Ovary (tissue), 9 donors: ENCODE data around the gene DPP9. TPM values are rescaled to one million over a fixed set of nuclear protein-coding genes. Genes with fewer than 3 reads are reported as not detected.
"Not testable (repeated sequence)": the region's sequence is repeated elsewhere in the genome, so short reads cannot be mapped to it uniquely, and the experiment has no call there.

Source experiments
- DNase-seq, 5 donors: peaks; one replicate each; pipeline ENCODE4 v3.0.0-alpha.2; 2019 to 2020
- H3K27ac ChIP-seq, 2 donors: fragments of 200-600 bp; one replicate each; pipeline versions ENCODE4 v1.5.1 to v1.8.0; 2019 to 2022
- H3K27me3 ChIP-seq: fragments of 200-600 bp; one replicate; pipeline ENCODE4 v1.8.0; 2022
- H3K36me3 ChIP-seq: fragments of 200-600 bp; sonication (generic); one replicate; pipeline ENCODE4 v1.5.1; 2019
- H3K4me1 ChIP-seq: one replicate; pipeline ENCODE4 v1.8.1; 2013; ENCODE audit warnings: mild to moderate bottlenecking, moderate library complexity; ENCODE audit not compliant: insufficient read depth
- H3K4me3 ChIP-seq: fragments of 200-600 bp; sonication (generic); one replicate; pipeline ENCODE4 v1.5.1; 2017
- H3K9me3 ChIP-seq, 2 donors: fragments of 200-600 bp in 1 of 2; sonication (generic) in 1 of 2; one replicate each; pipeline versions ENCODE4 v1.5.1 to v1.8.1; 2013 to 2019; ENCODE audit warnings: mild to moderate bottlenecking in 1 of 2, moderate library complexity in 1 of 2
- EP300 ChIP-seq: sonication (generic); formaldehyde crosslinking; IDR thresholded peaks from one replicate; pipeline ENCODE4 v1.6.1; 2017; ENCODE audit warnings: antibody characterized with exemption
- POLR2A ChIP-seq: fragments of 450-650 bp; IDR thresholded peaks from one replicate; pipeline ENCODE4 v1.6.1; 2017; ENCODE audit warnings: antibody characterized with exemption, mild to moderate bottlenecking, moderate library complexity
- WGBS, 3 donors: extraction: QIAGEN DNeasy Blood & Tissue Kit in 1 of 3; methylation state at CpG; one replicate each; pipeline versions ENCODE4 v1.1.5 to v1.1.7; 2013 to 2017; 5-methylcytosine and 5-hydroxymethylcytosine counted together
- intact Hi-C, 4 donors: fragments of 100-400 bp; cut with DNase I; formaldehyde crosslinking; loops; one replicate each; pipeline versions ENCODE4 v1.11.0 to v1.15.1; 2022 to 2023
- polyA plus RNA-seq, 2 donors: library from polyadenylated mRNA; stranded (reverse); fragments of 200-250 nt in 1 of 2; fragments of 350-450 nt in 1 of 2; fragmentation: Illumina TruSeq in 1 of 2; extraction: RNeasy Lipid Tissue Mini Kit (QIAGEN cat#74804) in 1 of 2; gene quantifications; one replicate each; pipeline ENCODE4 v1.2.3, GENCODE V29; 2013 to 2014
- total RNA-seq, 7 donors: library from RNA; depleted of rRNA in 2 of 7; stranded (reverse); fragments of >200 nt in 2 of 7; fragmentation: NEBNext Ultra II Directional in 3 of 7; extraction: Animal tissue kit (Norgen Biotek cat#: 25700) in 3 of 7; gene quantifications; one replicate each; pipeline versions ENCODE4 v1.1.0 to v1.2.4, GENCODE V29; 2016 to 2023
- TF ChIP-seq, protein P1 (sequence below), 3 donors: fragments of 450-650 bp in 2 of 3; fragments of 200-600 bp in 1 of 3; IDR thresholded peaks; one replicate each; pipeline versions ENCODE4 v1.5.1 to v1.8.0; 2016 to 2022; ENCODE audit warnings: antibody characterized with exemption in 3 of 3, mild to moderate bottlenecking in 1 of 3
- donor health status: DM: no; HTN: no; CAD: no; lungs with moderate emphysema.
- donor health status: DM: no; HTN: no; CAD: no.
- donor health status: Bipolar disorder and iron deficiency.
- donor health status: DM: yes; HTN: yes; CAD: no.
- donor health status: DM: no; HTN: no; CAD: no.
- donor health status: DM: yes; HTN: yes; CAD: no.

Gene DPP9
- total and polyA plus RNA-seq, 9 donors = 14.4 to 69.5 (median 40.1) TPM

- 77 to 86% (median 81%) methylated on average over 11 of the region's 11 CpGs for WGBS, 3 donors
- no peak for DNase-seq
- Histone ChIP-seq H3K4me3 (no peak overlapping the region), H3K4me1 (peaks cover 7% of the 10 kb centered on the region), H3K27me3 (no peaks in the 10 kb centered on the region), H3K36me3 (no peaks in the 10 kb centered on the region), H3K27ac (no peak overlapping the region), H3K9me3 (no peaks in the 10 kb centered on the region)
- intact Hi-C loops = no loop called here
- no peak for TF ChIP-seq POLR2A
- TF ChIP-seq, protein P1, sequence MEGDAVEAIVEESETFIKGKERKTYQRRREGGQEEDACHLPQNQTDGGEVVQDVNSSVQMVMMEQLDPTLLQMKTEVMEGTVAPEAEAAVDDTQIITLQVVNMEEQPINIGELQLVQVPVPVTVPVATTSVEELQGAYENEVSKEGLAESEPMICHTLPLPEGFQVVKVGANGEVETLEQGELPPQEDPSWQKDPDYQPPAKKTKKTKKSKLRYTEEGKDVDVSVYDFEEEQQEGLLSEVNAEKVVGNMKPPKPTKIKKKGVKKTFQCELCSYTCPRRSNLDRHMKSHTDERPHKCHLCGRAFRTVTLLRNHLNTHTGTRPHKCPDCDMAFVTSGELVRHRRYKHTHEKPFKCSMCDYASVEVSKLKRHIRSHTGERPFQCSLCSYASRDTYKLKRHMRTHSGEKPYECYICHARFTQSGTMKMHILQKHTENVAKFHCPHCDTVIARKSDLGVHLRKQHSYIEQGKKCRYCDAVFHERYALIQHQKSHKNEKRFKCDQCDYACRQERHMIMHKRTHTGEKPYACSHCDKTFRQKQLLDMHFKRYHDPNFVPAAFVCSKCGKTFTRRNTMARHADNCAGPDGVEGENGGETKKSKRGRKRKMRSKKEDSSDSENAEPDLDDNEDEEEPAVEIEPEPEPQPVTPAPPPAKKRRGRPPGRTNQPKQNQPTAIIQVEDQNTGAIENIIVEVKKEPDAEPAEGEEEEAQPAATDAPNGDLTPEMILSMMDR (IDR thresholded peaks at IDR 0.05) = no peak
- no peak for TF ChIP-seq EP300
Observed at GRCh38 chr19:4719499-4719866, 4.2 kb downstream of the DPP9 start.

DNA sequence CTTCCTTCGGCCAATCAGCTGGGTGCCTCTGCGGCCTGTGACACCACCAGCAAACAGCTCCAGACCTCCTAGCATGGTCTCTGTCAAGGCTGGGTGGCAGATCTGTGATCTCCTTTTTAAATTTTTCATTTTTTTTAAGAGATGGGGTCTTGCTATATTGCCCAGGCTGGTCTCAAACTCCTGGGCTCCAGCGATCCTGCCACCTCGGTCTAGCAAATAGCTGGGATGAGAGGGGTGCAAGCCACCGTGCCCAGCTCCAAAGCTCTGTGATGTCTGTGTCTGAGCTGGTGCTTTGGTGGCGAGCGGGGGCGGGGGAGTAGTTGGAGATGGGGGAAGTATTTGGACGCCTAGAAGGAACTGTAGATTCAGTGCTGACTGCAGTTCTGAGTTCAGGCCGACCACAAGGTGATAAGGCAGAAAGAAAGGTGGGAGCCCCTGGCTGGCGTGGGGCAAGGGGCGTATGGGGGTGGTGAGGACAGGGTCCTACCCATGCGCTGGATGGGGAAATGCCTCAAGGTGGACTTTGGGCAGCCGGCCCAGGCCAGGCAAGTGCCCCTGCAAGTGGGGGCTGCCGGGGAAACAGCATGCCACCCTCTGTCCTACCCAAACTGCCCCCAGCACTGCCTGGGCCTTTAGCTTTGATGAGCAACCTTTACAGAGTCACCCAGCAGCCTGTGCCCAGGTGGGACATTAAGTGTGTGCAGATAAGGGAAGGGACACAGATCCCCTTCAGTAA lies 5.5 kb downstream of the DPP9 start:
- H3K36me3 ChIP-seq = no peaks in the 10 kb centered on the region
- no peak for DNase-seq
- H3K9me3 ChIP-seq = no peaks in the 10 kb centered on the region
- no peaks in the 10 kb centered on the region for H3K27me3 ChIP-seq
- intact Hi-C loops = no loop called here
- H3K4me1 ChIP-seq = peaks cover 7% of the 10 kb centered on the region
- H3K4me3 ChIP-seq = no peak overlapping the region
- H3K27ac ChIP-seq = no peak overlapping the region
- TF ChIP-seq, protein P1 (IDR thresholded peaks at IDR 0.05) = no peak
- TF ChIP-seq POLR2A = no peak
- TF ChIP-seq EP300 = no peak
- 87 to 90% (median 88%) methylated on average over 15 of the region's 15 CpGs for WGBS, 3 donors

DNA sequence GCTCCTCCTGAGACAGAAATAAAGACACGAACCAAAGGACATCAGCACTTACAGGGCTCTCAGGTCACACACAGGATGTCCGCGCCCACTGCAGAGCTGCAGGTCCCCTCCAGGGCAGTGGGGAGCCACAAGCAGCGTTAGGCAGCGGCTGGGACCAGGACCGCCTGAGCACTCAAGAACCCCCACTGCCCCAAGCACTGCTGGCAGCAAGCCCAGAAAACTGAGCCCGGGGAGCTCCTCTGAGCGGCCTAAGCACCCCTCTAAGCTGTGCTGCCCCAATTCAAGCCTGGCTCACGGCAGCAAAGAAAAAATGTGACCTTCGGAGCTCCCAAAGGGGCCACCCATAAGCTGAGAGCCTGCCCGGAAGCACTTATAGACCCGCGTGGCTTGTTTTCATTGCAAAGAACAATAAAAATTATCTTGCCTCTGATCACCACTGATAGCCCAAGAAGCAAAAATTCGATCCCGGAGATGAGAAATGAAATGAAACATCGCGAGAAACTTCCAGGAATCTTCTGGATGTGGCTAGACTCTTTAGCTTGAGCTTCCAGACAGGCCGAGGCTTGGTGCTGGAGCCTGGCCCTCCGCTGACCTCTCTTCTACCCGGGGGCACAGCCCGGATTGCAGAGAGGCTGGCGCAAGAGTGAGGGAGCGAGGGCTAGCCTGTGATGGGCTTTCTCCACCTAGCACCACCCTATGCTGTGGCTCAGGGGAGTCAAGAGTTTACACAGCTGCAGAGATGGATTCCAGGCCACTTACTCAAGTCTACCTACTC lies 6.3 kb downstream of the DPP9 start:
- H3K27ac ChIP-seq = no peak overlapping the region
- intact Hi-C loops = no loop called here
- no peak for TF ChIP-seq POLR2A
- TF ChIP-seq, protein P1 (IDR thresholded peaks at IDR 0.05) = no peak
- H3K9me3 ChIP-seq = no peaks in the 10 kb centered on the region
- 68 to 74% (median 72%) methylated on average over 23 of the region's 23 CpGs for WGBS, 3 donors
- no peaks in the 10 kb centered on the region for H3K27me3 ChIP-seq
- DNase-seq = no peak
- no peaks in the 10 kb centered on the region for H3K36me3 ChIP-seq
- H3K4me1 ChIP-seq = peaks cover 3% of the 10 kb centered on the region
- H3K4me3 ChIP-seq = no peak overlapping the region

GRCh38 chr19:4715529-4716221 lies 8.0 kb downstream of the DPP9 start:
- H3K4me1 ChIP-seq = no peaks in the 10 kb centered on the region
- DNase-seq = no peak
- H3K36me3 ChIP-seq = no peaks in the 10 kb centered on the region
- WGBS, 3 donors = 70 to 85% (median 73%) methylated on average over 28 of the region's 28 CpGs
- intact Hi-C loops = no loop called here
- no peaks in the 10 kb centered on the region for H3K27me3 ChIP-seq
- H3K4me3 ChIP-seq = no peak overlapping the region
- no peak overlapping the region for H3K27ac ChIP-seq
- H3K9me3 ChIP-seq = no peaks in the 10 kb centered on the region
- TF ChIP-seq, protein P1 (IDR thresholded peaks at IDR 0.05) = no peak
- TF ChIP-seq POLR2A (no peak), EP300 (no peak)

DNA sequence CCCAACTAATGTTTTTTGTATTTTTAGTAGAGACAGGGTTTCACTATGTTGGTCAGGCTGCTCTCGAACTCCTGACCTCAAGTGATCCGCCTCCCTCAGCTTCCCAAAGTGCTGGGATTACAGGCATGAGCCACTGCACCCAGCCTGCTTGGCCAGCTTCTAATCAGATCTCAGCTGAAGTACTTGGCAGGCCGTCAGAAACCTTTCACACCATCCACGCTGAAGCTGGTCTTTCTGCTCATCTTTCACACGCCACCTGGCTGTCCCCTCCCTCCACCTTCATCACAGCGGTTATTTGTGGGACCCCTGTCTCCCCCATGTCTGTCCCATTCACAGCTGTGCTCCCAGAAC lies 8.5 kb downstream of the DPP9 start:
- H3K36me3 ChIP-seq, H3K27ac ChIP-seq, H3K4me1 ChIP-seq, H3K4me3 ChIP-seq, H3K27me3 ChIP-seq, DNase-seq, H3K9me3 ChIP-seq, intact Hi-C loops: not testable (repeated sequence)
- 87 to 96% (median 90%) methylated on average over 6 of the region's 6 CpGs for WGBS, 3 donors
